HG03432 (cell line): ENCODE data around the gene FADS3.
A peak's percentile ranks its signal among the peaks of the same experiment; 100 is the strongest.

Experiments used
- ATAC-seq: cut with Tn5 transposase; IDR thresholded peaks from one replicate; pipeline ENCODE4 v1.9.1; 2021; ENCODE audit warnings: mild to moderate bottlenecking, moderate library complexity; ENCODE audit not compliant: unreplicated experiment

Gene FADS3, protein sequence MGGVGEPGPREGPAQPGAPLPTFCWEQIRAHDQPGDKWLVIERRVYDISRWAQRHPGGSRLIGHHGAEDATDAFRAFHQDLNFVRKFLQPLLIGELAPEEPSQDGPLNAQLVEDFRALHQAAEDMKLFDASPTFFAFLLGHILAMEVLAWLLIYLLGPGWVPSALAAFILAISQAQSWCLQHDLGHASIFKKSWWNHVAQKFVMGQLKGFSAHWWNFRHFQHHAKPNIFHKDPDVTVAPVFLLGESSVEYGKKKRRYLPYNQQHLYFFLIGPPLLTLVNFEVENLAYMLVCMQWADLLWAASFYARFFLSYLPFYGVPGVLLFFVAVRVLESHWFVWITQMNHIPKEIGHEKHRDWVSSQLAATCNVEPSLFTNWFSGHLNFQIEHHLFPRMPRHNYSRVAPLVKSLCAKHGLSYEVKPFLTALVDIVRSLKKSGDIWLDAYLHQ

GRCh38 chr11:61891331-61892084 is at the start of gene FADS3:
TSS of gene FADS3 (minus strand) at chr11:61891545. CDS start at chr11:61891381, 164 bp downstream.
- ATAC-seq: peak; percentile 72

GRCh38 chr11:61940466-61940865 is 49.1 kb upstream of the FADS3 start:
- no peak for ATAC-seq

DNA sequence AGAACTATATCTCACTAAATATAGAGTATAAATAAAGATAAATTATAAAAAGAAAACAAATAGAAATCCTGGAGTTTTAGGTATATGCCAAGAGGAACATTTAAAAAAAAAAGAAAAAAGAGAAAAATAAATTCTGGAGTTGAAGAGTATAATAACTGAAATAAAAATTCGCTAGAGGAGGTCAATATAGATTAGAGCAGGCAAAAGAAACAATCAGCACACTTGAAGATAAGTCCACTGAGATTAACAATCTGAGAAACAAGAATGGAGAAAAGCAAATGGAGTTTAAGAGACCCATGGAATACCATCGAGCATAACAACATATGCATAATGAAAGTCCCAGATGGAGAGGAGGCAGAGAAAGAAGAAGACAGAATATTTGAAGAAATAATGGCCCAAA is 44.5 kb upstream of the FADS3 start:
- no peak for ATAC-seq

DNA sequence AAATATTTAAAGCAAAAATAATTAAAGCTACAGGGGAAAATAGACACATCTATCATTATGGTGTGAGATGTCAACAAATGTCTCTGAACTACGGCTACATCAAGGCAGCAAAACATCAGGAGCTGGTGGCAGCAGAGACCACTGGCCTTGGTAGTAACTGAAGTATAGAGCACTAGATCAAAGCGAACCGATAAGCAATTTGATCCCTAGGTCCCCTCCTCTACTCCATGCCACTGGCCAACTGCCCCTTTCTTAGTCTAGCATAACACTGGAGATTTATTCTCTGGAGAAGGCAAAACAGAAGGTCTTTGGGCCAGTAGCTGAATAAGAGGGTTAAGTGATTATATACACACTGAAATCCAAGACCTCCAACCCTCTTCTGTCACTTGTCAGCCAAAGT is 39.6 kb upstream of the FADS3 start:
- ATAC-seq: no peak

GRCh38 chr11:61928606-61929005 is 37.3 kb upstream of the FADS3 start:
- ATAC-seq: no peak

DNA sequence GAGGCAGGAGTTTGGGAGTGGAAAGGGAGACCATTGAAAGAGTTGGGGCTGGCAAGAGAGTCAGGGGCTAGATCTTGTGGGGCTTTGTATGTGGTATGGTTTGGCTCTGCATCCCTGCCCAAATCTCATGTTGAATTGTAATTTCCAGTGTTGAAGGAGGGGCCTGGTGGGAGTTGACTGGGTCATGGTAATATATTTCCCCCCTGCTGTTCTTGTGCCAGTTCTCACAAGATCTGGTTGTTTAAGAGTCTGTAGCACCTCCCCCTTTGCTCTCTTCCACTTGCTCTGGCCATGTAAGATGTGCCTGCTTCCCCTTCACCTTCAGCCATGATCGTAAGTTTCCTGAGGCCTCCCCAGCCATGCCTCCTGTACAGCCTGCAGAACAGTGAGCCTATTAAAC is 36.2 kb upstream of the FADS3 start:
- ATAC-seq: no peak

DNA sequence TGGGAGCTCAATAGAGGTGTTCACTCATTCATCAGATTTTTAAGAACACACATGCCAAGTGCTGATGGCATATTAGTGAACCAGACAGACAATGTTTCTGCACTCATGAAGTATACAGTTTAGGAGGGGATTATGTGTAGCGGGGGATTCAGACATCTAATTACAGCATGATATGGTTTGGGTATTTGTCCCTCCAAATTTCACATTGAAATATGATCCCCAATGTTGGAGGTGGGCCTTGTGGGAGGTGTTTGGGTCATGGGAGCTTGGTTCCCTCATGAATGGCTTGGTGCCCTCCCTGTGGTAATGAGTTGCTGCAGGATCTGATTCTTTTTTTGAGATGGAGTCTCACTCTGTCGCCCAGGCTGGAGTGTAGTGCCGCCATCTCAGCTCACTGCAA is 34.9 kb upstream of the FADS3 start:
- no peak for ATAC-seq

DNA sequence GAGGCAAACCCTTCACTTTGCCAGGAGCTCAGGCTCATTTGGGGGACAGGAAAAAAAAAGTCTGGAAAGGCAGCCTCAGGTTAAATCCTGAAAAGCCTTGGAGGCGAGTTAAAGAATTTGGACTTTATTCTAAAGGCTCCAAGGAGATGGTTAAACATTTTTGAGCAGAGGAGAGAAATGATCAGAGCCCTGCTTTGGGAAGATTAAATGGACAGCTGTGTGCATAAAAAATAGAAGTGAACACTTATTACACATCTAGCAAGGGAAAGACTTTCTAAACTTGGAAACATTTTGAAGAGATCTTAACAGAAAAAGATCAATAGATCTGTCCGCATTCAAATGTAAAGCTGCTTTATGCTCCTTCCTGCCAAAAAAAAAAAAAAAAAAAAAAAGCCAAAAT is 34.4 kb upstream of the FADS3 start:
- ATAC-seq: no peak

GRCh38 chr11:61924064-61924455 is 32.7 kb upstream of the FADS3 start:
- ATAC-seq: no peak

DNA sequence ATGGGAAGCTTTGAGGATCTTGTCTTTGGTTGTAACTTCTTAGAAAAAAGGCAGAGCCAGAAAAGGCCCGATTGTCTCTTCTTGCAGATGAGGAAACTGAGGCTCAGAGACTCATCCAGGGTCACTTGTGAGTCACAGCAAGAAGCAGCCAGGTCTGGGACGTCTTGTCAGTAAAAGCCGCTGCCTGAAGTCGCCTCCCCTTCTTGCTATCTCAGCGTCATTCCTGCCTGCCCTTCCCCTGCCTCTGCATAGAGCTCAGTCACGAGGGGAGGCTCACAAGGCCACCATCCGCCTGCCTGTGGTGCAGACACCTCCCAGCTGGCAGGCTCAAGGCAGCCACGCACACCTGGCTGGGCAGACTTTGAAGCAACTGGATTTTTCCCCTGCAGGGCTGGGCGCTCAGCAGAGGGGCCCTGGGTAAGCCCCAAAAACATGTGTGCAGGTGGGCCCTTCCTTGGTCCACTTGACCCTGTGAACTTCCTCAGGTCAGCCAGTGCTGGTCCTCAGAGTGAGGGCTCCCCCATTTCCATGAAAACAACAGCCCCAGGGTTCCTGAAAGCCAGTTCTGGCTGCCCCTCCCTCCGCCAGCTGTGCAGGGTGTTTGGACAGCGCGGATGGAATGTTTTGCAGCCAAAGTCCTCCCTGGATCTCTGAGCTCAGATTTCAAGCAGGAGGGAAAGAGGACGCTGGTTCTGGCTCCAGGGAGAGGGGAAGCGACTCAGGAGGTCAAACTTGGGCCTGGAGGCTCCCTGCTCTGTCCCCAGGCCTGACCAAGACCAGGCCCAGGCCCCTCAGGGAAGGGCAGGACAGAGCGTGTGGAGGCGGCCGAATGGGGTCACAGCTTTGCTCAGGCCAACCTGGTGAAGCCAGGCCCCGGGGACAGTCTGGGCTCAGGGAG is 32.1 kb upstream of the FADS3 start:
- ATAC-seq: no peak

DNA sequence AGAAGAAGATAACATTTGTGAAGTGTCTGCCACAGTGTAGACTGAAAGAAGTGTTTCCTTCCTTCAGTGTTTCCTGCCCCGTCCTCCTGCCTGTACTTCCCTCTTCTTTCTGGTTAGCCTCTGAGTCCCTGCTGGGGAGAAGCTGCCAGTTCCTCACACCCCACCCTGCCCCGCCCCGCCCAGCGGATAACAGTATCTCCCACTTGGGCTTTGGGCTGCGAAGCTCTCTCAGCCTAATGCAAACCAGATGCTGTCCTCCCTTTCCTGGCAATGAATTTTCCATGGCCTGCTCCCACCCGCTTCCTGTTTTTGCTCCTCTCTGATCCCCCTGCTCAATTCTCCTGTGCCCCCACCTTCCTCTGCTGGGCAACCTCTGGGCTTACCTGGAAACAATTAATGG is 31.2 kb upstream of the FADS3 start:
- ATAC-seq: no peak

- no peak for ATAC-seq
These were observed 30.1 kb upstream of the FADS3 start for GRCh38 chr11:61921446-61921845.

GRCh38 chr11:61919705-61920631 is 28.6 kb upstream of the FADS3 start:
- no peak for ATAC-seq

DNA sequence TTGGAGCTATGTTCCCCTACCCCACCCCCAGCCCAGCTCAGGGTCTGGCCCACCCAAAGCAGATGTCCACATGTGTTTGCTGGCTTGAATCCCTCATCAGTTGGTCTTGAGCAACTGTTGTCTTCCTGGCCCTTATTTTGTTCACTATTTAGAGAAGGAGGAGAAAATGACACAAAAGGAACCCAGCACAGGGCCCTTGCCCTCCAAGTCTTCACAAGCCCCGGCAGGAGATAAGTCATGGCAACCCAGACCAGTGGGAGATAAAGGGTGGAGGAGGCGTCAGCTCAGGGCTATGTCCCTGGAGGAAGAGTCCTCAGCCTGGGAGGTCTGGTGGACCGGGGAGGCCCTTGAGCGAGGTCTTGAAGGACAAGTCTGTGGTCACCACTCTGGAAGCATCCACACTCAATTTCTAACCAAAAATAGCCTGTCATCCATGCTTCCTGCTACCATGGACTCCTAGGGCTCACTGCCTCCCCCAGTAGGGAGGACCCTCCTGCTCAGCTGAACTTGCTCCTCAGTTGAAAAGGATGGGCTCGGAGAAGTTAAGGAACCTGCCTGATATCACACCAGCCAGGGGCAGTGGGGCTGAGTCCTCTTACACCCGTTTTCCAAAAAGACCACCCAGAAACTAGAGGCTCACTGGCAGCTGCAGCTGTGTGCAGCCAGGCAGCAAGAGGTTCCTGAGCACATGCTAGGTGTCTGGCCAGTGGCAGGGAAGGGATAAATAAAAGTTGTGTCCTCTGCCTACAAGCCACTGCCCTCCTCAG is 27.8 kb upstream of the FADS3 start:
- ATAC-seq: no peak

DNA sequence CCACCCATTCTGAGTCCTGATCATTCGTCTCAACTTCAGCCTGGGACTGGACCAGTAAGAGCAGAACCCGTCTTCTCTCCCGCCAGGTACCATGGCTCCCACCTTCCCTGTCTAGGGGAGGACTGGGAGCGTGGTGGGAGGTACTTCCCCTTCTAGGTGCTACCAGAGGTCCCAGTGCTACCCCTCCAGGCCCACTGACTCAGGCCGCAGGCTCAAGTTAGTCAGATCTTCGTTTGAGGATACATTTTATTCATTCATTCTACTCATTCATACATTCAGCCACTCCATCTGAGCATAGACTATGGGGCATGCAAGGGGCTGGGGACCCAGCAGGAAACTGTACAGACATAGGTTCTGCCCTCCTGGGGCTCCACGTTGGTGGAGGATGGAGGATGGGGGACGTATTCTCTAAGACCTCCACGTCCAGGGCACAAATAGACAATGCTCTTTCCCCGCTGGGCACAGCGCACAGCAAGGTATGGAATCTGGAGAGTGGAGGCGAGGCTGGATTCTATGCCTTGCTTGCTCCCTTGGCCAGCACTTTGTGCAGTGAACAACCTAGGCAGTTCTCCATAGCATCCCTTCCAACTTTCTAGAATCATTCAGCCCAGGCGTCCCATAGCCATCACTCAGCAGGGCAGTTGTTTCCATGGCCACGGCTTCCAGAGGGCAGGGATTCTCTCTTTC is 27.0 kb upstream of the FADS3 start:
- no peak for ATAC-seq

- ATAC-seq: no peak
These were observed 26.2 kb upstream of the FADS3 start, which contains the start of gene RAB3IL1 for GRCh38 chr11:61917334-61918109. TSS of gene RAB3IL1 (minus strand) at chr11:61917566. CDS start at chr11:61917367, 199 bp downstream.

DNA sequence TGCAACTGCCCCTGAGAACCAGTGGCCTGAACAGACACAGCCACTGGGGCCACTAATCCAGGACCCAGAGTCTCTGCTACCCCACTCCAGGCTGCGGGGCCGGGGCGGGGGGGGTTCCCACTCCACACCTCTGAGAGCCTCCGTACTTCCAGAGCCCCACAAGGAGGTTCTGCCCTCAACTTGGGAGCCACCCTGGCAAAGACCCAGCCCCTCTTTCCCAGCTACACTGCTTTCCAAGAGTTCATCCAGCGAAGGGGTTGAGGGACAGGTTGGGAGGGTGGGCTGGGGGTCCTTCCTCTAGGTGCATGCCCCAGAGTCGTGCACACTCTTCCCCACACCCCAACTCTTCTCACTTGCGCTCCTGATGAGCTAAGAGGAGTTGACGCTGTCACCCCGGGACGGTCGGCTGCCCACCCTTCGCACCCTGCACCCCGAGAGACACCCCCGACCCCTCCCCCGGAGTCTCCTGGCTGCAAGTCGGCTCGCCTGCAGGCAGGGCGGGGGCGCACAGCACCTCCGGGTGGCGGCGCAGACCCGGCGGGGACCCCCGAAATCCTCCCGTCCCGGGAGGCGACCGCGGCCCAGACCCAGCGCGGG is 25.5 kb upstream of the FADS3 start:
- no peak for ATAC-seq
